Keratinocyte (primary cell): Measurements from ENCODE around the gene RPS2. TPM values are rescaled to one million over a fixed set of nuclear protein-coding genes. Genes with fewer than 3 reads are reported as not detected.

ENCODE experiments used
- DNase-seq: peaks from one replicate; pipeline ENCODE4 v3.0.0-alpha.2; 2011; ENCODE audit warnings: low read depth, missing footprints, low spot score
- FAIRE-seq: peaks from 2 replicates; lab custom pipeline; 2011; peaks lifted over from hg19 to GRCh38; lab: Jason Lieb, UNC
- H2AFZ ChIP-seq: 2 replicates; pipeline ENCODE4 v1.6.0; 2012; ENCODE audit warnings: low read length, control low read depth, inconsistent platforms; ENCODE audit not compliant: control insufficient read depth
- H3K27ac ChIP-seq: 2 replicates; pipeline ENCODE4 v1.5.1; 2011; ENCODE audit warnings: low read length; ENCODE audit not compliant: control insufficient read depth, insufficient read depth
- H3K27me3 ChIP-seq: 3 replicates; pipeline ENCODE4 v1.6.0; 2011; ENCODE audit warnings: low read length; ENCODE audit not compliant: control insufficient read depth, insufficient read depth; ENCODE audit errors: extremely low read depth
- H3K36me3 ChIP-seq, 2 experiments: 2 replicates in 1 of 2; 3 replicates in 1 of 2; pipeline ENCODE4 v1.5.1; 2011; ENCODE audit warnings: low read length in 2 of 2, mild to moderate bottlenecking in 1 of 2; ENCODE audit not compliant: control insufficient read depth in 2 of 2, insufficient read depth in 2 of 2; ENCODE audit errors: extremely low read depth in 1 of 2
- H3K4me1 ChIP-seq: 3 replicates; pipeline ENCODE4 v1.5.1; 2011; ENCODE audit warnings: low read length; ENCODE audit not compliant: control insufficient read depth, insufficient read depth; ENCODE audit errors: extremely low read depth
- H3K4me2 ChIP-seq: 3 replicates; pipeline ENCODE4 v1.6.0; 2011; ENCODE audit warnings: low read depth, low read length; ENCODE audit not compliant: control insufficient read depth, insufficient read depth; ENCODE audit errors: extremely low read depth
- H3K4me3 ChIP-seq, 3 experiments: fragments of 200-600 bp in 1 of 3; sonication (generic) in 1 of 3; 2 replicates in 2 of 3; 3 replicates in 1 of 3; pipeline ENCODE4 v1.5.1; 2011 to 2016; ENCODE audit warnings: low read length in 3 of 3, mild to moderate bottlenecking in 3 of 3, control low read depth in 2 of 3, inconsistent platforms in 1 of 3, low read depth in 1 of 3, mixed read lengths in 1 of 3, mixed run types in 1 of 3, moderate library complexity in 1 of 3; ENCODE audit not compliant: control insufficient read depth in 2 of 3, insufficient read depth in 2 of 3; ENCODE audit errors: extremely low read depth in 1 of 3
- H3K79me2 ChIP-seq: 2 replicates; pipeline ENCODE4 v1.6.0; 2012; ENCODE audit warnings: low read length; ENCODE audit not compliant: control insufficient read depth, insufficient read depth
- H3K9ac ChIP-seq: 3 replicates; pipeline ENCODE4 v1.6.0; 2011; ENCODE audit warnings: low read length; ENCODE audit not compliant: control insufficient read depth, insufficient read depth; ENCODE audit errors: extremely low read depth
- H3K9me1 ChIP-seq: 3 replicates; pipeline ENCODE4 v1.6.0; 2011; ENCODE audit warnings: low read length; ENCODE audit not compliant: control insufficient read depth, insufficient read depth; ENCODE audit errors: extremely low read depth
- H3K9me3 ChIP-seq: 2 replicates; pipeline ENCODE4 v1.5.1; 2012; ENCODE audit warnings: low read depth, low read length; ENCODE audit not compliant: control insufficient read depth
- H4K20me1 ChIP-seq: 3 replicates; pipeline ENCODE4 v1.6.0; 2011; ENCODE audit warnings: low read length; ENCODE audit not compliant: control insufficient read depth, insufficient read depth; ENCODE audit errors: extremely low read depth
- EZH2 ChIP-seq: IDR thresholded peaks from one replicate; pipeline ENCODE4 v1.6.1; 2012; ENCODE audit warnings: inconsistent platforms, mild to moderate bottlenecking, low read length, moderate library complexity
- dilution Hi-C: fragments of 300-500 bp; cut with MboI; formaldehyde crosslinking; loops from one replicate; pipeline ENCODE4 v1.7.0; 2020; ENCODE audit warnings: low sequenced_read_pairs; ENCODE audit not compliant: extremely low pct_ligation_motif_present
- polyA plus RNA-seq, 5 experiments: library from polyadenylated mRNA; depleted of rRNA in 3 of 5; stranded (reverse) in 3 of 5; stranded (forward) in 1 of 5; unstranded in 1 of 5; fragments of >200 nt; gene quantifications; 1 replicate in 1 of 5; 2 replicates in 3 of 5; 3 replicates in 1 of 5; pipeline versions ENCODE4 v1.2.1 to v1.2.3, GENCODE V29; 2011 to 2012; ENCODE audit warnings: missing spikeins in 2 of 5, low read depth in 1 of 5, low replicate concordance in 1 of 5
- TF ChIP-seq, protein P1 (sequence below), 3 experiments: IDR thresholded peaks in 1 of 3; conservative IDR thresholded peaks in 1 of 3; optimal IDR thresholded peaks in 1 of 3; 2 replicates in 2 of 3; 3 replicates in 1 of 3; pipeline versions ENCODE3 to v1.5.1; 2011; ENCODE audit warnings: low read length in 3 of 3, mild to moderate bottlenecking in 3 of 3, moderate library complexity in 2 of 3, control low read depth in 1 of 3, inconsistent platforms in 1 of 3; ENCODE audit not compliant: insufficient read depth in 2 of 3; ENCODE audit errors: extremely low read depth in 1 of 3

The RPS2 gene
- polyA plus RNA-seq, 1 donor (not counting 4 experiments of a cell fraction or from before 2014, with no cell fraction given), result 3,573 TPM

DNA sequence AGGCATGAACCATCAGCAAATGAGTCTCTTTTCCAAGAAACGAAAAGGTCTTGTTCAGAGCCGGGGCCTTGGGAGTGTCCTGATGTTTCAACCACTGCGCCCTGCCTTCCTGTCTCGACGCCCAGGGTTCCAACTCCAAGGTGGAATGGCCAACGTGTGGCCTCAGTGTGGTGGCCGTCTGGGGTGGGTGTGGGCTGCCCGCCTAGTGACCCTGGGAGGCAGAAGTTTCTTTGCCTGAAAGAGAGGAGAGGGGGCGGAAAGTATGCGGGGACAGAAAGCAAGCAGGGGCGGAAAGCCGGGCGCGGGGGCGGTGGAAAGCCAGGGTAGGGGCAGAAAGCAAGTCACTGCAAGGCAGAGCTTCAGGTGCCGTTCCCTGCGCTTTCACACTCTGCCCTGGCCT is 25.7 kb downstream of the RPS2 start:
- H3K36me3 ChIP-seq, result peaks cover 0 to 4% of the 10 kb centered on the region in 2 experiments
- no peak for FAIRE-seq
- no peak overlapping the region for H3K9ac ChIP-seq
- no peaks in the 10 kb centered on the region for H3K9me3 ChIP-seq
- TF ChIP-seq EZH2, result no peak
- TF ChIP-seq, protein P1, sequence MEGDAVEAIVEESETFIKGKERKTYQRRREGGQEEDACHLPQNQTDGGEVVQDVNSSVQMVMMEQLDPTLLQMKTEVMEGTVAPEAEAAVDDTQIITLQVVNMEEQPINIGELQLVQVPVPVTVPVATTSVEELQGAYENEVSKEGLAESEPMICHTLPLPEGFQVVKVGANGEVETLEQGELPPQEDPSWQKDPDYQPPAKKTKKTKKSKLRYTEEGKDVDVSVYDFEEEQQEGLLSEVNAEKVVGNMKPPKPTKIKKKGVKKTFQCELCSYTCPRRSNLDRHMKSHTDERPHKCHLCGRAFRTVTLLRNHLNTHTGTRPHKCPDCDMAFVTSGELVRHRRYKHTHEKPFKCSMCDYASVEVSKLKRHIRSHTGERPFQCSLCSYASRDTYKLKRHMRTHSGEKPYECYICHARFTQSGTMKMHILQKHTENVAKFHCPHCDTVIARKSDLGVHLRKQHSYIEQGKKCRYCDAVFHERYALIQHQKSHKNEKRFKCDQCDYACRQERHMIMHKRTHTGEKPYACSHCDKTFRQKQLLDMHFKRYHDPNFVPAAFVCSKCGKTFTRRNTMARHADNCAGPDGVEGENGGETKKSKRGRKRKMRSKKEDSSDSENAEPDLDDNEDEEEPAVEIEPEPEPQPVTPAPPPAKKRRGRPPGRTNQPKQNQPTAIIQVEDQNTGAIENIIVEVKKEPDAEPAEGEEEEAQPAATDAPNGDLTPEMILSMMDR (optimal IDR thresholded peaks at IDR 0.05 in 1 of 3, IDR thresholded peaks at IDR 0.05 in 1 of 3, conservative IDR thresholded peaks at IDR 0.05 in 1 of 3; ENCODE audit: extremely low read depth in 1 of 3, insufficient read depth in 2 of 3, low read length in 3 of 3), result no peak
- no peak for DNase-seq
- no peaks in the 10 kb centered on the region for H3K27me3 ChIP-seq
- H3K4me2 ChIP-seq, result no peak overlapping the region
- no peak overlapping the region for H3K27ac ChIP-seq
- H4K20me1 ChIP-seq, result no peaks in the 10 kb centered on the region
- dilution Hi-C loops, result no loop called here
- H3K4me1 ChIP-seq, result peaks cover 23% of the 10 kb centered on the region
- no peak overlapping the region for H3K4me3 ChIP-seq
- no peaks in the 10 kb centered on the region for H3K9me1 ChIP-seq
- no peaks in the 10 kb centered on the region for H3K79me2 ChIP-seq
- no peak overlapping the region for H2AFZ ChIP-seq

DNA sequence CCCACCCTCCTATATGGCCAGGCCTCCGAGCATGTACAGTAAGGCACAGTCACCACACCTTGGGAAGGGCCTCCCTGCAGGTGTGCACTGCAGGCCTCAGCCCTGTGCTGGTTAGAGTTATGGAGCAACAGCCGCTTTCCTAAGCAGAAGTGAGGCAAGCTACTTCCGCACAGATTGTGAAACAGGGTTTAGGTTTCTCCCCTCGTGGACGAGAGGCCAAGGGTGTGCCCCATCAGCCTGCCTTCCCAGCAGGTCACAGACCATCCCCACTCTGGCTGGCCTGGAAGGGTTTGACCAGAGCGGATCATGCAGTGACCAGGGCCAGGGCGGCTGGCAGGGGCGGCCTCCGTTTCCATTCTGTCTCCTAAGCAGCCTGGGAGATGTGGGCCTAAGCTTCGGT is 26.3 kb downstream of the RPS2 start:
- H3K4me3 ChIP-seq, result no peak overlapping the region
- no peaks in the 10 kb centered on the region for H4K20me1 ChIP-seq
- H3K36me3 ChIP-seq, result peaks cover 0 to 4% of the 10 kb centered on the region in 2 experiments
- no peak for TF ChIP-seq EZH2
- TF ChIP-seq, protein P1 (optimal IDR thresholded peaks at IDR 0.05 in 1 of 3, IDR thresholded peaks at IDR 0.05 in 1 of 3, conservative IDR thresholded peaks at IDR 0.05 in 1 of 3; ENCODE audit: extremely low read depth in 1 of 3, insufficient read depth in 2 of 3, low read length in 3 of 3), result no peak
- no peaks in the 10 kb centered on the region for H3K79me2 ChIP-seq
- peaks cover 21% of the 10 kb centered on the region for H3K4me1 ChIP-seq
- H3K9ac ChIP-seq, result no peak overlapping the region
- no peak for FAIRE-seq
- H3K9me3 ChIP-seq, result no peaks in the 10 kb centered on the region
- no peaks in the 10 kb centered on the region for H3K9me1 ChIP-seq
- H3K27me3 ChIP-seq, result no peaks in the 10 kb centered on the region
- no peak overlapping the region for H2AFZ ChIP-seq
- H3K4me2 ChIP-seq, result no peak overlapping the region
- no peak overlapping the region for H3K27ac ChIP-seq
- no peak for DNase-seq
- dilution Hi-C loops, result no loop called here
